Coronary artery (tissue), 2 donors: ENCODE results near the gene HDAC10.

Experiments
- DNase-seq: peaks from one replicate; pipeline ENCODE4 v3.0.0-alpha.2; 2017; ENCODE audit warnings: low spot score
- H3K27ac ChIP-seq, 2 donors: fragments of 200-600 bp; sonication (generic); one replicate each; pipeline ENCODE4 v1.5.1; 2016 to 2019
- H3K4me3 ChIP-seq: fragments of 200-600 bp; sonication (generic); 2 replicates; pipeline ENCODE4 v1.5.1; 2016; ENCODE audit warnings: mild to moderate bottlenecking, moderate library complexity
- TF ChIP-seq, protein P1 (sequence below): fragments of 200-600 bp; sonication (generic); IDR thresholded peaks from one replicate; pipeline ENCODE4 v1.5.1; 2019; ENCODE audit warnings: antibody characterized with exemption

HDAC10 gene

DNA sequence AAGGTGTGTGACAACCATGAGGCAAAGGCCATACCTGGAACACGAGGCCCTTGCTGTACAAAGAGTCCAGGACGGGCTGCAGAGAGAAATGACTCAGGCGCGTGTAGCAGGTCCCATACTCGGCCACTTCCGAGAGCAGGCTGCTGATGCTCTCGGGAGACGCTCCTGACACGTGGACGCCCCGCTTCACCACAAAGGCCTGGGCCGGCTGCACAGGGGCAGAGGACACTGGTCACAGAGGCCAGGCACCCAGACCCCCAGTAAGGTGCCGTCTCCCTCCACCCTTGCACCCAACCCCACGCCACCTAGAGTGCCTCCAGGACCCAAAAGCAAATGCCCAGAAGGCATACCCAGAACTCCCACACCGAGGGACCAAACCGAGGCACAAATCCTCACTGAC is 21.7 kb downstream of the HDAC10 start:
- DNase-seq: no peak
- TF ChIP-seq, protein P1, sequence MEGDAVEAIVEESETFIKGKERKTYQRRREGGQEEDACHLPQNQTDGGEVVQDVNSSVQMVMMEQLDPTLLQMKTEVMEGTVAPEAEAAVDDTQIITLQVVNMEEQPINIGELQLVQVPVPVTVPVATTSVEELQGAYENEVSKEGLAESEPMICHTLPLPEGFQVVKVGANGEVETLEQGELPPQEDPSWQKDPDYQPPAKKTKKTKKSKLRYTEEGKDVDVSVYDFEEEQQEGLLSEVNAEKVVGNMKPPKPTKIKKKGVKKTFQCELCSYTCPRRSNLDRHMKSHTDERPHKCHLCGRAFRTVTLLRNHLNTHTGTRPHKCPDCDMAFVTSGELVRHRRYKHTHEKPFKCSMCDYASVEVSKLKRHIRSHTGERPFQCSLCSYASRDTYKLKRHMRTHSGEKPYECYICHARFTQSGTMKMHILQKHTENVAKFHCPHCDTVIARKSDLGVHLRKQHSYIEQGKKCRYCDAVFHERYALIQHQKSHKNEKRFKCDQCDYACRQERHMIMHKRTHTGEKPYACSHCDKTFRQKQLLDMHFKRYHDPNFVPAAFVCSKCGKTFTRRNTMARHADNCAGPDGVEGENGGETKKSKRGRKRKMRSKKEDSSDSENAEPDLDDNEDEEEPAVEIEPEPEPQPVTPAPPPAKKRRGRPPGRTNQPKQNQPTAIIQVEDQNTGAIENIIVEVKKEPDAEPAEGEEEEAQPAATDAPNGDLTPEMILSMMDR: no peak
- Histone ChIP-seq H3K4me3 (no peak overlapping the region), H3K27ac (no peak overlapping the region)

DNA sequence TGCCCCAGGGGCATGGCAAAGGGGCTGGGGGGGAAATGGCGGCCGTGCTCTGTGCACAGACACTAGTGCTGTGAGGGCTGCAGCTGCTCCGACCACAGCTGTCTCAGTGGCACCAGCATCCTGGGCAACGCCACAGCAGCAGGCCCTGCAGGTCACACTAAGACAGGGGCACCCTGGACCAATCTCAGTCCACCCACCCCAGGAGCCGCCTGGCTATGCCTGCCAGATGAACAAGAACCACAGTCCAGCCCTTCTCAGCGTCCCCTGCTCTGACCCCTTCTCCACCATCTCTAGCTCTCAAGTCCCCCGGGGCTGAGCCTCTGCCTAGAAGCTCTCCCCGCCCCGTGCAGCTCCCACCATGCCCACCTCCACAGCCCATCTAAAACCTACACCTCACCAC is 22.7 kb downstream of the HDAC10 start:
- no peak for DNase-seq
- Histone ChIP-seq H3K4me3 (no peak overlapping the region), H3K27ac (no peak overlapping the region)
- TF ChIP-seq, protein P1: no peak

DNA sequence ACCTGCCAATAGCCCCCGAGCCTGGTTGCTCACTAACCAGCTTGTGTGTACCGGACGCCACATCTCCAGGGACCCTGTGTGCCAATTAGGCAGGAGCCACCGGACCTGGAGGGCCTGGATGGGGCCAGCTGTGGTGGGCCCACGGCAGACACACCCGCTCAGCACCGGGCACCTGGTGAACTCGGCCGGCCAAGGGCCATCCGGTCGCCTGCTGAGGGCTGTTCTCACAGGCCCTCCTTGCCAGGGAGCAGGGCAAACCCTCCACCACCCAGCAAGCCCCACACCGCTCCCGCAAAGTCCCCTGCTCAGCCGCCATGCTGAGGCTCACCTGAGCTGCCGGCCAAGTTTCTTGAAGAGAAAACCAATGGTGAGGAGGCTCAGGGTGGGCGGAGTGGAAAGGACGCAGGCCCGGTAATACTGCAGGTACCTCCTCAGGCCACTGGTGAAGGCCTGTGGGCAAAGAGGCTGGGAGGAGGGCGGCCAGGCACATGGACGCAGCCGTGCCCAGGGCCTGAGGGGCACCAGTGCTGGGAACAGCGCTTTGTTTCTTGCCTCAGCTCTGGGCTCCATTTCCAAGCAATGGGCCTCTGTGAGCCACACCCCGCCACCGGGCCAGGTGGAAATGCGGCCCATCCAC is 23.4 kb downstream of the HDAC10 start:
- Histone ChIP-seq H3K27ac (no peak overlapping the region), H3K4me3 (no peak overlapping the region)
- DNase-seq: no peak
- TF ChIP-seq, protein P1: no peak

DNA sequence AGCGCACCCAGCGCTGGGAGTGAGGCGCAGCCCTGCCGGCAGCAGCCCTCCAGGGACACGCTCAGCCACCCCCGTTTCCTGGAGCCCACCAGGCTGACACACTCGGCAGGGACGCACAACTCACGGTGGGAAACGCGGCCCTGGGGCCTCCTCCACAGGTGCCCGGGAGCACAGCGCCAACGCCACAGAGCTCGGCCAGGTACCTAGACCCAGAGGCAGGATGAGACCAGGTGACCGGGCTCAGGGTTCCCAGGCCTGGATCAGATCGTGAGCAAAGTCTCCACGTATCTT is 24.2 kb downstream of the HDAC10 start:
- TF ChIP-seq, protein P1: no peak
- no peak overlapping the region for H3K27ac ChIP-seq
- no peak for DNase-seq
- H3K4me3 ChIP-seq: no peak overlapping the region

DNA sequence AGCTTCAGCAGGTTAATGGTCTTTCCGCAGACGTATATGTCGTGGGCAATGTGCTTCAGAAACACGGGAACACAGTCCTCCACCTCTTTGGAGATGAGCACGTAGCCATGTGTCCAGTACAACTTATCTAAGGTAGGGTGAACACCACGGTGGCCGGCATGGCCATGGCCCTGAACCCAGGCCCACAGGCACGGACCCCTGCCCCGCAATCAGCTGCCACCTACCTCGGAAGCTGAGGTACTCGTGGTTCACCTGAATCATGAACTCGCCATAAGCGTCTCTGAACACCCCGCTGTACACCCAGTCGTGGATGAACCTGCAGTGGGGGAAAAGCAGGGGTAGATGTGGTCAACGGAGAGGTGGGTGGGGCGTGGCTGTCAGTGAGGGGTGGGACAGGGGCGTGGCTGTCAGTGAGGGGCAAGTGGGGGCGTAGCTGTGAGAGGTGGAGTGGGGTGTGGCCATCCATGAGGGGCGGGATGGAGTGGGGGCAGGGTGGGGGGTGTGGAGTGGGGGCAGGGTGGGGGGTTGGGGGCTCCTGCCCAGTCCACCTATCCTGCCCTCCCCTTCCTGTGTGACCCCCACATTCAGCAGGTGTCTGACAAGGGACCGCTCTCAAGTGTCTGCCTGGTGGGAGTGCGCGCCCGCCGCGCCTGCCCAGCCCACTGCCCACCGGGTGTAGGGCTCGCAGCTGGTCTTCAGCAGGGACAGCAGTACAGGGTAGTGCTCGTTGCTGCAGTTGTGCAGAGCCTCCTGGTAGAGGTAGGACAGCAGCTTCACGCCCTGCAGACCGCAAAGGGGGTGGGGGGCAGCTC is 24.8 kb downstream of the HDAC10 start:
- no peak for DNase-seq
- Histone ChIP-seq H3K4me3 (no peak overlapping the region), H3K27ac (no peak overlapping the region)
- TF ChIP-seq, protein P1: no peak

DNA sequence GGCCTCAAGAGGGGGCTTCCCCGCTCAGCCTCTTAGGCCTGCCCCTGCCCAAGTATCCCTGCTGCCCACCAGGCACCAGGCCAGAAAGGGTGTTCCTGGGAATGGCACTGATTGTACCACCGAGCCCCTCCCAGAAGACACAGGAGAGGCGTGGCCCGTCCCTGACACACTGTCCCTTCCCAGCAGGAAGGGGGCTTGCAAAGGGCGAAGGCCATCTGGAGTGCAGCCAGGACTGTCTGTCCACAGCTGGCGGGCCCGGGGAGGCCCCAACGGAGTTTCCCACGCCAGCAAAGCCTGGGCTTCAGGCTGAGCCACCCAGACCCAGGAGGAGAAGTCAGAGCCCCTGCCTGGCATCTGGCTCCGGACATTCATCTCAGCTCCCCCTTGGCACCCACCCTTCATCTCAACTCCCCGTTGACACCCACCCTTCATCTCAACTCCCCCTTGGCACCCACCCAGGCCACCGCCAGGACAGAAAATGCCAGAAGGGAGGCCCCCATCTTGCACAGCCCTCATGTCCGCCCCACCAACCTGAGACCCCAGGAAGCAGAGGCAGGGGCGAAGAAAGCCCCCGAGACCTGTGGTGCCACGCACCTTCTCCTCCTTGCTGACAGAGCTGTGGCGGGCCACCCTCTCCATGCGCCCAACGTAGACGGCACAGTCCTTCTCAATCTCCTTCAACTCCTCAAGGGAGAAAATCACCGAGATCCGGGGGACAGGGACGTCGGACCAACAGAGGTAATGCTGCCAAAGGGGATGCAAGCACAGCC is 25.7 kb downstream of the HDAC10 start:
- no peak for DNase-seq
- H3K4me3 ChIP-seq: no peak overlapping the region
- TF ChIP-seq, protein P1: no peak

More for the DNA sequence above, 25.7 kb downstream of the HDAC10 start:
- H3K27ac ChIP-seq: no peak overlapping the region
